ENCODE measurements around the gene PRR12. TPM values are rescaled to one million over a fixed set of nuclear protein-coding genes. Genes with fewer than 3 reads are reported as not detected.

PRR12 gene
- total and polyA plus RNA-seq, 9 of the 15 experiments (the other 6 are each of a cell fraction or from before 2014, with no cell fraction given), result 0.01 to 21.1 (median 0.98) TPM

DNA sequence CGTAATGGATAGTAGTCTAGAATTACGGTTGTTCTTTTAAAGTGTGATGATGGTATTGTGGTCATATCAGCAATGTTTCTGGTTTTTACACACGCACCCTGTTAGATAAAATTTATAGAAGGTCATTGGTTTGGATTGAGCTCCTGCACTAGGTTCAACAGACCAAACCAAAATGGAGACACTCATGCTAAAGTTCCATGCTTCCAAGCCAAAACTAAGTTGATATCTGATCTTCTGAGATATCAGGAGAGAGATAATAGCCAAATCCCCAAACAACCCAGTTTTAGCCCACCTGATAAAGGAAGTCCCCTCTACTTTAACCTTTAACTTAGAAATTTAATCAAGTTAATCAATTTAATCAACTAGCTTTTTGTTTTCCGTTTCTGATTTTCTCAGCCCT lies 11.8 kb upstream of the PRR12 start (continued):
- TF ChIP-seq MCM3 (IDR thresholded peaks at IDR 0.05) (no peak), BRF1 (IDR thresholded peaks at IDR 0.05; ENCODE audit: borderline replicate concordance, extremely low read depth, insufficient read length) (no peak), ZNF436 (CRISPR knock-in tag; IDR thresholded peaks at IDR 0.05) (no peak), TGIF2 (CRISPR knock-in tag; IDR thresholded peaks at IDR 0.05) (no peak), FOXA1 (IDR thresholded peaks at IDR 0.05; ENCODE audit: borderline replicate concordance) (no peak), ADNP (tag; IDR thresholded peaks at IDR 0.05) (no peak), ZNF253 (CRISPR knock-in tag; conservative IDR thresholded peaks at IDR 0.05) (no peak), POLR2H (tag; IDR thresholded peaks at IDR 0.05; ENCODE audit: low read depth) (peak; percentile 46), ZNF347 (CRISPR knock-in tag; IDR thresholded peaks at IDR 0.05; ENCODE audit: low read depth) (peak; percentile 81; the same call in 1 of the 2 replicates), MBD2 (IDR thresholded peaks at IDR 0.05; ENCODE audit: borderline replicate concordance, low read depth) (no peak), ZNF778 (CRISPR knock-in tag; IDR thresholded peaks at IDR 0.05) (no peak), CBFB (CRISPR knock-in tag; IDR thresholded peaks at IDR 0.05) (no peak), TOE1 (IDR thresholded peaks at IDR 0.05; ENCODE audit: borderline replicate concordance) (no peak), TOE1 (CRISPR knock-in tag; IDR thresholded peaks at IDR 0.05; ENCODE audit: borderline replicate concordance, low read depth) (no peak), STAT6 (CRISPR knock-in tag; IDR thresholded peaks at IDR 0.05) (no peak), NUFIP1 (IDR thresholded peaks at IDR 0.05; ENCODE audit: partially characterized antibody) (no peak), ZNF408 (CRISPR knock-in tag; IDR thresholded peaks at IDR 0.05; ENCODE audit: low read depth) (no peak), FOXK1 (CRISPR knock-in tag; IDR thresholded peaks at IDR 0.05; ENCODE audit: borderline replicate concordance) (no peak), KLF6 (CRISPR knock-in tag; IDR thresholded peaks at IDR 0.05; ENCODE audit: borderline replicate concordance) (peak; percentile 95; the same call in 1 of the 2 replicates), MYBL2 (IDR thresholded peaks at IDR 0.05; ENCODE audit: low read depth) (no peak), MYBL2 (CRISPR knock-in tag; IDR thresholded peaks at IDR 0.05; ENCODE audit: borderline replicate concordance) (no peak), PML (IDR thresholded peaks at IDR 0.05; ENCODE audit: low read length) (no peak), TCF3 (CRISPR knock-in tag; IDR thresholded peaks at IDR 0.05) (no peak), CHCHD3 (CRISPR knock-in tag; IDR thresholded peaks at IDR 0.05) (no peak)
- TF ChIP-seq, protein P1, sequence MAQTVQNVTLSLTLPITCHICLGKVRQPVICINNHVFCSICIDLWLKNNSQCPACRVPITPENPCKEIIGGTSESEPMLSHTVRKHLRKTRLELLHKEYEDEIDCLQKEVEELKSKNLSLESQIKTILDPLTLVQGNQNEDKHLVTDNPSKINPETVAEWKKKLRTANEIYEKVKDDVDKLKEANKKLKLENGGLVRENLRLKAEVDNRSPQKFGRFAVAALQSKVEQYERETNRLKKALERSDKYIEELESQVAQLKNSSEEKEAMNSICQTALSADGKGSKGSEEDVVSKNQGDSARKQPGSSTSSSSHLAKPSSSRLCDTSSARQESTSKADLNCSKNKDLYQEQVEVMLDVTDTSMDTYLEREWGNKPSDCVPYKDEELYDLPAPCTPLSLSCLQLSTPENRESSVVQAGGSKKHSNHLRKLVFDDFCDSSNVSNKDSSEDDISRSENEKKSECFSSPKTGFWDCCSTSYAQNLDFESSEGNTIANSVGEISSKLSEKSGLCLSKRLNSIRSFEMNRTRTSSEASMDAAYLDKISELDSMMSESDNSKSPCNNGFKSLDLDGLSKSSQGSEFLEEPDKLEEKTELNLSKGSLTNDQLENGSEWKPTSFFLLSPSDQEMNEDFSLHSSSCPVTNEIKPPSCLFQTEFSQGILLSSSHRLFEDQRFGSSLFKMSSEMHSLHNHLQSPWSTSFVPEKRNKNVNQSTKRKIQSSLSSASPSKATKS (CRISPR knock-in tag; IDR thresholded peaks at IDR 0.05), result no peak
- TF ChIP-seq, protein P2, sequence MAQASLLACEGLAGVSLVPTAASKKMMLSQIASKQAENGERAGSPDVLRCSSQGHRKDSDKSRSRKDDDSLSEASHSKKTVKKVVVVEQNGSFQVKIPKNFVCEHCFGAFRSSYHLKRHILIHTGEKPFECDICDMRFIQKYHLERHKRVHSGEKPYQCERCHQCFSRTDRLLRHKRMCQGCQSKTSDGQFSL (CRISPR knock-in tag; IDR thresholded peaks at IDR 0.05), result no peak
- TF ChIP-seq, protein P2 (tag; IDR thresholded peaks at IDR 0.05), result peak in 1 of 2 experiments; percentile 94; a peak in 2 of 4 replicates

Measured in K562 (cell line).